T-cell (primary cell): ENCODE measurements around the gene VSTM1. TPM values are rescaled to one million over a fixed set of nuclear protein-coding genes. Genes with fewer than 3 reads are reported as not detected.

Experiments used
- ATAC-seq, 4 experiments: fragments of 200-7000 bp in 3 of 4; fragments of 150-1000 bp in 1 of 4; cut with Tn5 transposase; replicated peaks in 1 of 4; 1 replicate in 3 of 4; 2 replicates in 1 of 4; pipeline ENCODE4 v1.10.0; 2021; ENCODE audit warnings: moderate library complexity in 3 of 4, mild to moderate bottlenecking in 2 of 4, moderate number of reproducible peaks in 1 of 4
- CTCF ChIA-PET, 2 donors: fragments of 300-600 bp; sonication (Branson Sonifier 250); formaldehyde crosslinking; loops; one replicate each; lab custom pipeline; 2022; ENCODE audit warnings: antibody characterized with exemption in 2 of 2; lab: Charles Lee
- POLR2A ChIA-PET, 2 donors: fragments of 300-600 bp; sonication (Branson Sonifier 250); formaldehyde crosslinking; loops; one replicate each; lab custom pipeline; 2022; ENCODE audit warnings: antibody characterized with exemption in 2 of 2; lab: Charles Lee
- DNase-seq, 35 experiments: peaks; one replicate each; pipeline versions ENCODE4 v3.0.0 to v3.0.0-alpha.2; 2013 to 2023
- H3K27ac ChIP-seq: one replicate; pipeline ENCODE4 v1.5.1; 2013; ENCODE audit warnings: low read length
- H3K27me3 ChIP-seq, 2 experiments: replicated peaks in 1 of 2; 1 replicate in 1 of 2; 2 replicates in 1 of 2; pipeline versions ENCODE4 v1.6.1 to v1.7.0; 2013; ENCODE audit warnings: low read length in 1 of 2, mixed read lengths in 1 of 2; ENCODE audit not compliant: control insufficient read depth in 2 of 2, insufficient read depth in 2 of 2; ENCODE audit errors: extremely low read depth in 1 of 2
- H3K36me3 ChIP-seq, 2 donors: 1 replicate in 1 of 2; 2 replicates in 1 of 2; pipeline versions ENCODE4 v1.6.1 to v1.7.0; 2013; ENCODE audit warnings: low read length in 1 of 2; ENCODE audit not compliant: control insufficient read depth in 2 of 2, insufficient read depth in 1 of 2; ENCODE audit errors: extremely low read depth in 1 of 2
- H3K4me1 ChIP-seq, 2 experiments: 1 replicate in 1 of 2; 2 replicates in 1 of 2; pipeline versions ENCODE4 v1.6.1 to v1.7.0; 2013; ENCODE audit warnings: low read length in 2 of 2, mixed read lengths in 1 of 2; ENCODE audit not compliant: insufficient read depth in 2 of 2, control insufficient read depth in 1 of 2; ENCODE audit errors: extremely low read depth in 1 of 2
- H3K4me3 ChIP-seq, 2 donors: 1 replicate in 1 of 2; 2 replicates in 1 of 2; pipeline versions ENCODE4 v1.5.1 to v1.7.0; 2013; ENCODE audit warnings: mild to moderate bottlenecking in 2 of 2, low read length in 1 of 2, moderate library complexity in 1 of 2; ENCODE audit not compliant: control insufficient read depth in 1 of 2; ENCODE audit errors: extremely low read depth in 1 of 2
- H3K9me3 ChIP-seq: 2 replicates; pipeline ENCODE4 v1.7.0; 2013
- H3K27ac Mint-ChIP-seq, 2 donors: one replicate each; pipeline ENCODE4 v1.8.0; 2020 to 2021; ENCODE audit warnings: mild to moderate bottlenecking in 2 of 2, mixed read lengths in 2 of 2
- H3K27me3 Mint-ChIP-seq, 2 donors: one replicate each; pipeline ENCODE4 v1.8.0; 2021 to 2022; ENCODE audit warnings: mixed read lengths in 2 of 2
- H3K36me3 Mint-ChIP-seq: one replicate; pipeline ENCODE4 v1.8.0; 2021; ENCODE audit warnings: mixed read lengths
- H3K4me1 Mint-ChIP-seq, 3 donors: one replicate each; pipeline ENCODE4 v1.8.0; 2020 to 2022; ENCODE audit warnings: mixed read lengths in 3 of 3, mild to moderate bottlenecking in 1 of 3
- H3K4me3 Mint-ChIP-seq, 3 donors: one replicate each; pipeline ENCODE4 v1.8.0; 2020 to 2022; ENCODE audit warnings: mild to moderate bottlenecking in 3 of 3, mixed read lengths in 3 of 3, moderate library complexity in 3 of 3
- H3K9me3 Mint-ChIP-seq, 3 donors: one replicate each; pipeline ENCODE4 v1.8.0; 2020 to 2022; ENCODE audit warnings: mixed read lengths in 3 of 3
- WGBS: methylation state at CpG from one replicate; pipeline ENCODE4 v1.1.5; 2013; ENCODE audit warnings: missing lambda C conversion rate; ENCODE audit not compliant: insufficient coverage; 5-methylcytosine and 5-hydroxymethylcytosine counted together
- total RNA-seq, 35 experiments: library from RNA in 6 of 35; stranded (reverse) in 6 of 35; fragments of 120-200 nt in 1 of 35; gene quantifications; one replicate each; pipeline versions ENCODE4 v1.2.1 to v1.2.4 and lab custom pipeline; 2013 to 2026

VSTM1 gene
- total RNA-seq, 5 donors from 2014 or later (not counting 1 experiment from before 2014, with no cell fraction given), result not detected

DNA sequence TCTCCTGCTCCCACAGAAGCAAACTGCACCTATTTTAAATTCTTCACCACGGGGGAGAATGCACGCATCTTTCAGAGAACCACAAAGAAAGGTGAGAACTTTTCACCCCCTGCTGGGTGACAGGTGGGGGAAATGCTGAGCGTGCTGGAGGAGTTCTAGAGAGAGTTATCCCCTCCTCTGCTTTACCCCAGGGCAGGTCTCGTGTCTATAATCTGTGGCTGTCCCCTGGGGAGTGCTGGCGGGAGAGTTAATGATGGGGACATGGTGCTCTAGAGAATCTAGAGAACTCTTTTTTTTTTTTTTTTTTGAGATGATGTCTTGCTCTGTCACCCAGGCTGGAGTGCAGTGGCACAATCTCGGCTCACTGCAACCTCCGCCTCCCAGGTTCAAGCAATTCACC lies 65.5 kb downstream of the VSTM1 start:
- DNase-seq (no peak), ATAC-seq (no peak)
- Histone ChIP-seq H3K36me3 (no peaks in the 10 kb centered on the region), H3K4me3 (no peak overlapping the region), H3K4me1 (no peaks in the 10 kb centered on the region), H3K27ac (no peak overlapping the region), H3K9me3 (no peaks in the 10 kb centered on the region), H3K27me3 (peaks cover 8 to 43% of the 10 kb centered on the region in 2 experiments)
- Mint-ChIP-seq H3K27me3 (peaks cover 72 to 74% of the 10 kb centered on the region in 2 donors), H3K4me3 (no peak overlapping the region), H3K36me3 (no peaks in the 10 kb centered on the region), H3K9me3 (no peaks in the 10 kb centered on the region), H3K4me1 (peaks cover 0 to 5% (median 0%) of the 10 kb centered on the region in 3 donors), H3K27ac (no peak overlapping the region)
- CTCF ChIA-PET, result no interaction called here
- no CpG with 5 or more reads among the region's 7 CpGs for WGBS
- POLR2A ChIA-PET, result no interaction called here

DNA sequence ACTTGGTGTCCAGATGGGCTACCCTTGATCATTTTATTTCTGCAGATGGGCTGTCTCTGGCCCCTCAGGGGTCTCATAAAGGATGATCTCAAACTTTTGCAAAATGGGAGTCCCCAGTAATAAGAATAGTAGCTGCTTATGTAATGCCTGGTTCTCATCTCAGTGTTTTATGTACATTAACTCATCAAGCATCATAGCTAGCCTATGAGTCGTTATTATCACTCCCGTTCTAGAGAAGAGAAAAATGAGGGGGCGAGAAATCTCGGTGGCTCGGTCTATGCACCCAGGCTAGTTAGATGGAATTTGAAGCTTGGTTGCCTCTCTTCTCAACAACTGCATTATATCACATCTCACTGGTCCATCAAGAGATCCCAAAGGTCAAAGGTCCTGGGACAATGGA lies 68.9 kb downstream of the VSTM1 start:
- no peaks in the 10 kb centered on the region for H3K36me3 Mint-ChIP-seq
- Histone ChIP-seq H3K9me3 (no peaks in the 10 kb centered on the region), H3K27me3 (peaks cover 8 to 60% of the 10 kb centered on the region in 2 experiments), H3K36me3 (no peaks in the 10 kb centered on the region), H3K27ac (no peak overlapping the region), H3K4me1 (peaks cover 0 to 4% of the 10 kb centered on the region in 2 experiments), H3K4me3 (no peak overlapping the region)
- no peak overlapping the region for H3K27ac Mint-ChIP-seq
- POLR2A ChIA-PET, result no interaction called here
- WGBS, result no CpG with 5 or more reads among the region's 5 CpGs
- H3K27me3 Mint-ChIP-seq, result peaks cover 57 to 66% of the 10 kb centered on the region in 2 donors
- H3K4me3 Mint-ChIP-seq, result no peak overlapping the region
- CTCF ChIA-PET, result no interaction called here
- no peak for DNase-seq
- no peak for ATAC-seq
- H3K4me1 Mint-ChIP-seq, result peaks cover 3 to 12% (median 5%) of the 10 kb centered on the region in 3 donors
- no peaks in the 10 kb centered on the region for H3K9me3 Mint-ChIP-seq

DNA sequence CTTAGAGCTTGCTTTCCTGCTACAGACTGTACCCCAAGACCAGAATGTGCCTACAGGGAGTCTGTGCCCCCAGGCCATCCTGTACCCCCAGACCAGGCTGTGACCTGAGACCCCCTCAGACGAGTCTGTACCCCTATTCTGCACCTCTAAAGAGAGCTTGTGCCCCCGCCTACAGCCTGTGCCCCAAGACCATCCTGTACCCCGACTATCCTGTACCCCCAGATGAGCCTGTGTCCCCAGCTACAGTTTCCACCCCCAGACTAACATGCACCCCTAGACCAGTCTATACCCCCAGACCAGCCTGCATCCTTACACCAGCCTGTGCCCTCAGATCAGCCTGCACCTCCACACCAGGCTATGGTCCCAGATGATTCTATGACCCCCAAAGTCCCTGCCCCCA lies 70.2 kb downstream of the VSTM1 start:
- no peaks in the 10 kb centered on the region for H3K36me3 Mint-ChIP-seq
- POLR2A ChIA-PET, result no interaction called here
- peaks cover 3 to 12% (median 5%) of the 10 kb centered on the region in 3 donors for H3K4me1 Mint-ChIP-seq
- Histone ChIP-seq H3K27ac (no peak overlapping the region), H3K9me3 (no peaks in the 10 kb centered on the region), H3K36me3 (no peaks in the 10 kb centered on the region), H3K4me3 (no peak overlapping the region), H3K4me1 (peaks cover 0 to 4% of the 10 kb centered on the region in 2 experiments), H3K27me3 (peaks cover 6 to 59% of the 10 kb centered on the region in 2 experiments)
- CTCF ChIA-PET, result no interaction called here
- H3K9me3 Mint-ChIP-seq, result no peaks in the 10 kb centered on the region
- no peak for DNase-seq
- no peak for ATAC-seq
- no peak overlapping the region for H3K4me3 Mint-ChIP-seq
- 53% methylated on average over 3 of the region's 3 CpGs for WGBS
- H3K27me3 Mint-ChIP-seq, result peaks cover 52 to 64% of the 10 kb centered on the region in 2 donors
- H3K27ac Mint-ChIP-seq, result no peak overlapping the region

DNA sequence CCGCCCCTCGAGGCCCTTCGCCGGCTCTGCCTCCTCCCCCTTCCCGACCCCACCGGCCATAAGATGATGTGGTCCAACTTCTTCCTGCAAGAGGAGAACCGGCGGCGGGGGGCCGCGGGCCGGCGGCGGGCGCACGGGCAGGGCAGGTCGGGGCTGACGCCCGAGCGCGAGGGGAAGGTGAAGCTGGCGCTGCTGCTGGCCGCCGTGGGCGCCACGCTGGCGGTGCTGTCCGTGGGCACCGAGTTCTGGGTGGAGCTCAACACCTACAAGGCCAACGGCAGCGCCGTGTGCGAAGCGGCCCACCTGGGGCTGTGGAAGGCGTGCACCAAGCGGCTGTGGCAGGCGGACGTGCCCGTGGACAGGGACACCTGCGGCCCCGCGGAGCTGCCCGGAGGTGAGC lies 70.9 kb downstream of the VSTM1 start:
- Histone ChIP-seq H3K27me3 (peaks cover 6 to 59% of the 10 kb centered on the region in 2 experiments), H3K4me1 (peaks cover 0 to 4% of the 10 kb centered on the region in 2 experiments), H3K27ac (no peak overlapping the region), H3K36me3 (no peaks in the 10 kb centered on the region), H3K4me3 (no peak overlapping the region), H3K9me3 (no peaks in the 10 kb centered on the region)
- H3K4me3 Mint-ChIP-seq, result no peak overlapping the region
- DNase-seq (no peak), ATAC-seq (no peak)
- 22% methylated on average over 38 of the region's 43 CpGs for WGBS
- H3K27ac Mint-ChIP-seq, result no peak overlapping the region
- H3K36me3 Mint-ChIP-seq, result no peaks in the 10 kb centered on the region
- ChIA-PET POLR2A (no interaction called here), CTCF (no interaction called here)
- peaks cover 53 to 61% of the 10 kb centered on the region in 2 donors for H3K27me3 Mint-ChIP-seq
- H3K4me1 Mint-ChIP-seq, result peaks cover 3 to 12% (median 5%) of the 10 kb centered on the region in 3 donors
- no peaks in the 10 kb centered on the region for H3K9me3 Mint-ChIP-seq

DNA sequence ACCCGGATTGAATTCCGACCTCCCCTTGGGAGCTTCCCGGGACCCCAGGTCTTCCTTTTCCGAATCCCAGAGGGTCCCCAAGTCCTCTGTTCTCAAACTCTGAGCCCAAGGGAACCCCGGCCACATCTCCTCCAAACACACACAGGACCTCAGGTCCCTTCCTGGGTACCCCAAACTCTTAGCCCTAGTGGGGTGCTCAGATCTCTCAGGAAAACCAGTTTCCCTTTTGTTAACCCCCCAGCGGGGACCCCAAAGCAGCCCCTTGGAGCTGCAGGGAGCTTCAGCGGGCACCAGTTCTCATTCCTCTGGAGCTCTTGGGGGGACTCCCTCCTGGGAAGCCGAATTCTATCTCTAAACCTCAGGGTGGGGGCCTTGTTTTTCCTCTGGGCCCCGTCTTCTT lies 71.5 kb downstream of the VSTM1 start:
- peaks cover 3 to 12% (median 5%) of the 10 kb centered on the region in 3 donors for H3K4me1 Mint-ChIP-seq
- DNase-seq, result no peak
- H3K27me3 Mint-ChIP-seq, result peaks cover 47 to 55% of the 10 kb centered on the region in 2 donors
- CTCF ChIA-PET, result no interaction called here
- no peak overlapping the region for H3K27ac Mint-ChIP-seq
- H3K27me3 ChIP-seq, result peaks cover 6 to 64% of the 10 kb centered on the region in 2 experiments
- no peaks in the 10 kb centered on the region for H3K9me3 ChIP-seq
- H3K27ac ChIP-seq, result no peak overlapping the region
- 74% methylated on average over 9 of the region's 9 CpGs for WGBS
- POLR2A ChIA-PET, result no interaction called here
- H3K9me3 Mint-ChIP-seq, result no peaks in the 10 kb centered on the region
- H3K4me1 ChIP-seq, result peaks cover 0 to 4% of the 10 kb centered on the region in 2 experiments
- H3K4me3 Mint-ChIP-seq, result peak overlapping the region in 1 of 3 donors; percentile 75
- no peaks in the 10 kb centered on the region for H3K36me3 Mint-ChIP-seq
- no peak for ATAC-seq
- H3K36me3 ChIP-seq, result no peaks in the 10 kb centered on the region
- H3K4me3 ChIP-seq, result no peak overlapping the region

DNA sequence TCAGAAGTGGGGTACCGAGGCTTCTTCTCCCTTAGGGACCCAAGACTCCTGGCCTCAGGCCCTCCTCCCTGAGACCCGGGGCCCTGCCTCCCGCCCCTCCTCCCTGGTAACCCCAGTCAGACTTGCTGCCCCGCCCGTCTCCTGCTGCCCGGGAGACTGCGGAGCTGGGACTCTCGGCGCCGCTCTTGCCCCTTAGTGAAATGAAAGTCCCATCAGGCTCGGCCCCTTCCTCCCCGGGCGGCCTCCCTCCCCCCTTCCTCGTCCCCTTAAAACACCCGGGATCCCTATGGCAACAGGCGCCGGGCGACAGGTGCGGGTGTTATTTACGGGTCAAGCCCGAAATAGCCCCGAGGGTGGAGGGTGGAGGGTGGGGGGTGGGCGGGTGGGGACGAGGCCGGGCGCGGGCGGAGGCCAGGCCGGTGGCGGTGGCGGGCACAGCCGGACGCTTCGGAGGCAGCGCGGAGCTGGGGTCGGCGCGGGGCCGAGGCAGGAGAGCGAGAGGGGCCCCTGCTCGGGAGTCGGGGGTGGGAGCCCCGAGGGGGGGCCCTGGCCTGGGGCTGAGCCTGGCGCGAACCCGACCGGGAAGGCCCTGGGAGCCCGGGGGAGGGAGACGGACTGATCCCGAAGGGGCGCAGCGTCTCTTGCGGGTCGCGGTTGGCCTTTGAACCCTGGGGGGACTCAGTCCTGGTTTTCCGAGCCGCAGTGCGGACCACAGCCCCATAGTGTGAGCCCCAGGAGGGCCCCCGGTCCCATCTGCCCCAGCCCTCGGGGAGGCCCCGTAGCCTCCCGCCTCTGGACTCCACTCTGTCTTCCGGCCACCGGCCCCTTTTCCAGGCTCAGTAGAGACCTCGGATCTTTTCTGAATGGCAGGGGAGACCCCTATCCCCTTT lies 72.2 kb downstream of the VSTM1 start, which contains the start of gene CACNG6:
CACNG6 (plus strand) TSS at position 414 of the 890 bp plus-strand sequence. CDS start 1,241 bp downstream, outside the sequence.
- Histone ChIP-seq H3K4me3 (no peak within 1 kb of the TSS), H3K36me3 (no peaks in the 10 kb centered on the region), H3K27ac (no peak within 1 kb of the TSS), H3K4me1 (peaks cover 0 to 4% of the 10 kb centered on the region in 2 experiments), H3K27me3 (peaks cover 6 to 71% of the 10 kb centered on the region in 2 experiments), H3K9me3 (no peaks in the 10 kb centered on the region)
- DNase-seq (no peak), ATAC-seq (no peak)
- H3K4me3 Mint-ChIP-seq, result peak within 1 kb of the TSS in 1 of 3 donors; percentile 75
- WGBS, result 13% methylated on average over 44 of the region's 66 CpGs
- no peaks in the 10 kb centered on the region for H3K36me3 Mint-ChIP-seq
- no peaks in the 10 kb centered on the region for H3K9me3 Mint-ChIP-seq
- H3K4me1 Mint-ChIP-seq, result peaks cover 3 to 12% (median 5%) of the 10 kb centered on the region in 3 donors
- ChIA-PET POLR2A (no interaction called here), CTCF (no interaction called here)
- no peak within 1 kb of the TSS for H3K27ac Mint-ChIP-seq
- H3K27me3 Mint-ChIP-seq, result peaks cover 46 to 53% of the 10 kb centered on the region in 2 donors
